Psoas muscle (tissue), 8 donors: Measurements from ENCODE around the gene LETM1. TPM values are rescaled to one million over a fixed set of nuclear protein-coding genes. Genes with fewer than 3 reads are reported as not detected.
A peak's percentile ranks its signal among the peaks of the same experiment; 100 is the strongest.

Experiments used
- ATAC-seq, 4 donors: fragments of 200-7000 bp; cut with Tn5 transposase; one replicate each; pipeline ENCODE4 v1.9.1; 2020; ENCODE audit warnings: moderate library complexity in 3 of 4, mild to moderate bottlenecking in 2 of 4
- DNase-seq, 2 donors: peaks; one replicate each; pipeline ENCODE4 v3.0.0-alpha.2; 2020
- H3K27ac ChIP-seq: fragments of 200-600 bp; one replicate; pipeline ENCODE4 v1.8.0; 2022
- H3K27me3 ChIP-seq, 3 donors: fragments of 200-600 bp in 1 of 3; one replicate each; pipeline versions ENCODE4 v1.6.1 to v1.8.0; 2013 to 2022; ENCODE audit warnings: low read length in 2 of 3, mild to moderate bottlenecking in 2 of 3, moderate library complexity in 1 of 3; ENCODE audit not compliant: insufficient read depth in 3 of 3
- H3K36me3 ChIP-seq, 2 donors: fragments of 200-600 bp in 1 of 2; one replicate each; pipeline versions ENCODE4 v1.6.1 to v1.8.0; 2013 to 2022; ENCODE audit warnings: low read depth in 1 of 2, mild to moderate bottlenecking in 1 of 2, moderate library complexity in 1 of 2; ENCODE audit not compliant: insufficient read depth in 1 of 2
- H3K4me1 ChIP-seq: fragments of 200-600 bp; one replicate; pipeline ENCODE4 v1.8.0; 2022
- H3K4me3 ChIP-seq: fragments of 200-600 bp; one replicate; pipeline ENCODE4 v1.8.0; 2022; ENCODE audit warnings: mild to moderate bottlenecking
- H3K9me3 ChIP-seq: fragments of 200-600 bp; one replicate; pipeline ENCODE4 v1.8.0; 2022
- CTCF ChIP-seq: fragments of 200-600 bp; IDR thresholded peaks from one replicate; pipeline ENCODE4 v1.8.0; 2022; ENCODE audit warnings: antibody characterized with exemption
- WGBS, 3 donors: extraction: QIAGEN DNeasy Blood & Tissue Kit; methylation state at CpG; one replicate each; pipeline versions ENCODE4 v1.1.6 to v1.1.7; 2013; 5-methylcytosine and 5-hydroxymethylcytosine counted together
- intact Hi-C, 2 donors: fragments of 100-400 bp; cut with DNase I; formaldehyde crosslinking; loops; one replicate each; pipeline versions ENCODE4 v1.11.0 to v1.14.2; 2022
- polyA plus RNA-seq, 3 donors: library from polyadenylated mRNA; stranded (reverse); fragments of 200-250 nt; gene quantifications; one replicate each; pipeline ENCODE4 v1.2.3, GENCODE V29; 2013
- total RNA-seq, 4 donors: library from RNA; stranded (reverse); fragmentation: NEBNext Ultra II Directional in 2 of 4; extraction: Animal tissue kit (Norgen Biotek cat#: 25700) in 2 of 4; gene quantifications; one replicate each; pipeline versions ENCODE4 v1.2.1 to v1.2.4, GENCODE V29; 2021 to 2023
- donor health status: healthy with polysubstance abuse.
- donor health status: DM: no; HTN: no; CAD: no; lungs with moderate emphysema.
- donor health status: Bipolar disorder and iron deficiency.
- donor health status: healthy.
- donor health status: DM: yes; HTN: yes; CAD: no.
- donor health status: DM: no; HTN: no; CAD: no.
- donor health status: DM: no; HTN: no; CAD: no.
- donor health status: DM: yes; HTN: yes; CAD: no.

Gene LETM1
- total and polyA plus RNA-seq, 7 donors, result 14.1 to 50.3 (median 26.8) TPM

DNA sequence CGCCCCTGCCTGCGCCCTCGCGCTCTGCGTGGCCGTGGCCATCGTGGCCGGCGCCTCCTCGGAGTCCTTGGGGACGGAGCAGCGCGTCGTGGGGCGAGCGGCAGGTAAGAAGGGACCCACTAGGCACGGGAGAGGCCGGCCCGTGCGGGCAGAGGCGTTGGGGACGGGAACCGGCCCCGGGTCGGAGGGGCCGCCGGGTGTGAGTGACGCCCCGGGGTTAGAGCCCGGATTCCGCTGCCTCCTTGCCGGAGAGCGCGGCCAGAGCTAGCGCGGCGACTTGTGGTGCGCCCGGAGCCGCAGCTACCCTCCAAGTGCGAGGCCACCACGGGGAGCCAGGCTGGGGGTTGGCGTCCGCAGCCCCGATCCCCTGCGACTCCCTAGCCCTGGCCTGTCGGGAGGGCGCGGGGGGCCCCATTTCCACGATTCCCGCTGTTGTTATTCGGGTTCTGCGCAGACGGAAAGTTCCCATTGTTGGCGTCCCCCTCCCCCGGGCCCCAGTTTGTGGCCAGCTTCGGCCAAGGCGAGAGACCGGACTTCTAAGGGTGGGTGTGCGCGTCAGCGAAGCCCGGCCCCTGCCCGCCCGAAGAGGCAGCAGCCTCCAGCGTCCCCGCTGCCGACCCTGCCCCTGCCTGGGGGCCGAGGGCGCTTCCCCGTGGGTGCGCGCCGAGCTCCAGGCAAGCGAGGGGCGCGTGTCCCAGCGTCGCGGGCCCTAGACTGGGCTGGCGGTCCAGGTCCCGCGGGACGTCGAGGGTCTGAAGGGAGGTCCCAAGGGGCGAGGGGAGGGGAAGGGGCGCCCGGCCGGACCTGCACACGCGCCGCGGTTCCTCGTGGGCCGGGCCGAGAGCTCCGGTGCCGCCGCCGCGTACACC, 61.8 kb downstream of the LETM1 start:
- no peak for ATAC-seq

GRCh38 chr4:1793496-1793840, 62.5 kb downstream of the LETM1 start:
- ATAC-seq, result no peak
- 0 to 1% (median 0%) methylated on average over 4 to 42 of the region's 44 CpGs for WGBS, 3 donors

More for the DNA sequence above, 61.8 kb downstream of the LETM1 start:
- Histone ChIP-seq H3K4me3 (peak overlapping the region; percentile 60), H3K27me3 (peaks cover 0 to 55% (median 27%) of the 10 kb centered on the region in 3 donors), H3K36me3 (no peaks in the 10 kb centered on the region), H3K9me3 (no peaks in the 10 kb centered on the region), H3K27ac (no peak overlapping the region), H3K4me1 (peaks cover 11% of the 10 kb centered on the region)
- DNase-seq, result no peak
- intact Hi-C loops, result no loop called here
- 1 to 2% (median 1%) methylated on average over 45 to 101 of the region's 101 CpGs for WGBS, 3 donors
- no peak for TF ChIP-seq CTCF

GRCh38 chr4:1792832-1793495, 63.0 kb downstream of the LETM1 start, which contains the start of gene FGFR3:
Gene FGFR3, plus strand, starts transcription at chr4:1793293. Its CDS starts 642 bp downstream, at chr4:1793935.
- intact Hi-C loops, result no loop called here
- Histone ChIP-seq H3K4me1 (peaks cover 11% of the 10 kb centered on the region), H3K27me3 (peaks cover 0 to 48% (median 27%) of the 10 kb centered on the region in 3 donors), H3K36me3 (no peaks in the 10 kb centered on the region), H3K4me3 (peak within 1 kb of the TSS; percentile 60), H3K9me3 (no peaks in the 10 kb centered on the region), H3K27ac (no peak within 1 kb of the TSS)
- ATAC-seq (peak; percentile 68 to 80 (median 74)), DNase-seq (peak in 1 of 2 donors; percentile 44)
- WGBS, 3 donors, result 2 to 3% (median 3%) methylated on average over 50 to 95 of the region's 95 CpGs
- no peak for TF ChIP-seq CTCF

More at GRCh38 chr4:1793496-1793840, 62.5 kb downstream of the LETM1 start:
- Histone ChIP-seq H3K4me1 (peaks cover 11% of the 10 kb centered on the region), H3K4me3 (peak overlapping the region; percentile 60), H3K27ac (no peak overlapping the region), H3K27me3 (peaks cover 0 to 53% (median 27%) of the 10 kb centered on the region in 3 donors), H3K9me3 (no peaks in the 10 kb centered on the region), H3K36me3 (no peaks in the 10 kb centered on the region)
- no peak for DNase-seq
- TF ChIP-seq CTCF, result no peak
- intact Hi-C loops, result no loop called here

DNA sequence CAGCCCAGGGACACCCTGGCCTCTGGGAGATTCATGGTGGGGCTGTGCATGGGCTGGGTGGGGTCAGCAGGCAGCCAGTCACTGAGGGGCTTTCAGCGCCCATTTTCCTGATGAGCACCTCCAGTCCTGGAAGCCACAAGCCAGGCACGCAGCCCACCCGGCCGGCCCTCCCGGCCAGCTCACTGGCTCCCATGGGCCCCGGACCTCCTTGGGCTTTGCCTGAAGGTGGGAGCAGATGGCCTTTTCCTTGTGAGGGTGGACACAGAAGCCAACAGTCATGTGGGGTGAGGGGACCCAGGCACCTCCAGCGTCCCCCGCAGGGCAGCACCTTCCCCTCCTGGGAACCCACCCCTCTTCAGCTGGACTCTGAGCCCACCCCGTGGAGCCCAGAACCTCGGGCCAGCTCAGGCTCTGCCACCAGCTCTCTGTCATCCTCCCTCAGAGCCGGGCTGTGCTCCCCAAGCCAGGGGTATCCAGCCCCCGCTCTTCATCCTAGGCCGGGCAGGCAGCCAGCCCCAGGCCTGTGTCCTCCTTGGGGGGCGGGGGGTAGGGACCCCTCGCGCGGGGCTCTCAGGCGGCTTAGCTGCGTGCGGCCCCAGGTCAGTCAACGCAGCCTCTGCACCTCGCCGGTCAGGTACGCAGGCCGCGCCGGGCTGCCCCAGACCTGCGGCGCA, 63.7 kb downstream of the LETM1 start:
- DNase-seq (no peak), ATAC-seq (peak in 1 of 4 donors; percentile 18)
- intact Hi-C loops, result no loop called here
- no peak for TF ChIP-seq CTCF
- Histone ChIP-seq H3K4me3 (no peak overlapping the region), H3K4me1 (peaks cover 11% of the 10 kb centered on the region), H3K27ac (no peak overlapping the region), H3K9me3 (no peaks in the 10 kb centered on the region), H3K27me3 (peaks cover 0 to 41% (median 27%) of the 10 kb centered on the region in 3 donors), H3K36me3 (no peaks in the 10 kb centered on the region)
- WGBS, 3 donors, result 50 to 53% (median 51%) methylated on average over 27 to 29 of the region's 29 CpGs
